ENCODE results near the gene HOOK1.
"Not testable (repeated sequence)": the region's sequence is repeated elsewhere in the genome, so short reads cannot be mapped to it uniquely, and the experiment has no call there.

DNA sequence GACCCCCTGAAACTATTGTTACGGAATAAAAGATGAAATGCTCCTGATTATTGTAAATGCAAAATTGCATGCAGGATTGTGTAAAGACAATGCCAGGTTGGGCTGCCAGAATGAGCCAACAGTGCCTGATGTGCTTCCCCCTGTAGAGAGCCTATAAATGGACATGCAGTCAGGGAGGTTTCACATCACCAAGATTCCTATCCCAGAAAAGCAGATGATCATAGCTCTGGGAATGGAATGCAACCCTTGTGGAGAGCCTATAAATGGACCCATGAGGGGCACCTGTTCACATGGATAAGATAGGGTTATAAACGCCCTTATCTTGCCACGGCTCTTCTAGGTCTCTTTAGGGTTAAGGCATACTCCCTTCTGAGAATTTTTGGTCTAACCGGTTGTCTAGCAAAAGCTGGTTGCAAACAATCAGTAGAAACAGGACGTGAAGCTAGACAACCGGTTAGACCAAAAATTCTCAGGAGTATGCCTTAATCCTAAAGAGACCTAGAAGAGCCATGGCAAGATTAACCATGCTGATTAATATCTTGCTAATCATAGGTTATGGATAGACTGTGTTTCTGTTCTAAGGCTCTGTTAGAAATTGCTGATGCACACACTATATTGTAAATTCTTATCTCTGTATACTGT is 106.6 kb downstream of the HOOK1 start:
- TF ChIP-seq, protein P1, sequence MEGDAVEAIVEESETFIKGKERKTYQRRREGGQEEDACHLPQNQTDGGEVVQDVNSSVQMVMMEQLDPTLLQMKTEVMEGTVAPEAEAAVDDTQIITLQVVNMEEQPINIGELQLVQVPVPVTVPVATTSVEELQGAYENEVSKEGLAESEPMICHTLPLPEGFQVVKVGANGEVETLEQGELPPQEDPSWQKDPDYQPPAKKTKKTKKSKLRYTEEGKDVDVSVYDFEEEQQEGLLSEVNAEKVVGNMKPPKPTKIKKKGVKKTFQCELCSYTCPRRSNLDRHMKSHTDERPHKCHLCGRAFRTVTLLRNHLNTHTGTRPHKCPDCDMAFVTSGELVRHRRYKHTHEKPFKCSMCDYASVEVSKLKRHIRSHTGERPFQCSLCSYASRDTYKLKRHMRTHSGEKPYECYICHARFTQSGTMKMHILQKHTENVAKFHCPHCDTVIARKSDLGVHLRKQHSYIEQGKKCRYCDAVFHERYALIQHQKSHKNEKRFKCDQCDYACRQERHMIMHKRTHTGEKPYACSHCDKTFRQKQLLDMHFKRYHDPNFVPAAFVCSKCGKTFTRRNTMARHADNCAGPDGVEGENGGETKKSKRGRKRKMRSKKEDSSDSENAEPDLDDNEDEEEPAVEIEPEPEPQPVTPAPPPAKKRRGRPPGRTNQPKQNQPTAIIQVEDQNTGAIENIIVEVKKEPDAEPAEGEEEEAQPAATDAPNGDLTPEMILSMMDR (IDR thresholded peaks at IDR 0.05) = not testable (repeated sequence)
- not testable (repeated sequence) for TF ChIP-seq EP300 (IDR thresholded peaks at IDR 0.05)
